ENCODE data around the gene CD164. TPM values are rescaled to one million over a fixed set of nuclear protein-coding genes. Genes with fewer than 3 reads are reported as not detected.

Gene CD164
- total and polyA plus RNA-seq, 7 donors: 142 to 192 (median 177) TPM

DNA sequence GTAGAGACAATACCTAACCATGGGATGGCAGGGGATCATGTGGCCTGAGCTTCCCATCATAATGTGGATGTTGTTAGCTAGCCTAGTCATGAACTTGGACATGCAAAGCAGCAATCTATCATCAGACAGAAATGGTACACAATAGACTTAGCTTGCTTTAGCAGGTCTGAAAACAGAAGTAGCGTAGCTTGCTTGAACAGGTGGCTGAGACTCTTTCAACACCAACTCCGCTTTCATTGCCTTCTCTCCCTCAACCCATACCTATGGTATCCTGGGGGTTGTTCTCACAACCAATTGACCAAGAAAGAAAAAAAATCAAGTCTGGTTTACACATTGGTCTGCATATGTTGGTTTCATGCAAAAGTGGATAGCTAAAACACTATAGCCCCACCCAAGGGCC is 23.0 kb downstream of the CD164 start:
- 96 to 99% methylated on average over 2 of the region's 2 CpGs for WGBS, 2 donors
- Histone ChIP-seq H3K36me3 (peaks cover 0 to 63% (median 18%) of the 10 kb centered on the region in 4 donors), H3K4me1 (no peaks in the 10 kb centered on the region), H3K27me3 (no peaks in the 10 kb centered on the region), H3K27ac (no peak overlapping the region), H3K9me3 (peaks cover 0 to 3% (median 0%) of the 10 kb centered on the region in 4 donors), H3K4me3 (no peak overlapping the region)
- TF ChIP-seq POLR2AphosphoS5 (IDR thresholded peaks at IDR 0.05) (no peak), EP300 (IDR thresholded peaks at IDR 0.05) (no peak), POLR2A (IDR thresholded peaks at IDR 0.05) (no peak)
- intact Hi-C loops (cut with DNase I): no loop called here
- no peak for DNase-seq

DNA sequence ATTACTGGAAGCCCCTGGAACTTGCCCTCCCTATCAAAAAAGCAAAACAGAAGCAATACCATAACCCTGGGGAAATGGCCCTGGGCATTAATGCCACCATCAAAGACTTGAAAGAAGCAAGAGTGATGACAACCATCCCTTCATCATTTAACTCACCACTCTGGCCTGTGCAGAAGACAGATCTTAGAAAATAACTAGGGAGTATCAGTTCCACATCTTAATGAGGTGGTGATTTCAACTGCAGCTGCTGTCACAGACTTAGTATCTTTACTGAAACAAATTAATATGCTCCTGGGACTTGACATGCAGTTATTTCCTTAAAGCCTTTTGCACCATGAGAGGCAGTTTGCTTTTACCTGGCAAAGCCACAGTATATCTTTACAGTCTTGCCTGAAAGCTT is 24.1 kb downstream of the CD164 start:
- H3K36me3 ChIP-seq: peaks cover 0 to 57% (median 18%) of the 10 kb centered on the region in 4 donors
- no peak overlapping the region for H3K27ac ChIP-seq
- H3K4me1 ChIP-seq: no peaks in the 10 kb centered on the region
- TF ChIP-seq CTCF (IDR thresholded peaks at IDR 0.05) (no peak), POLR2AphosphoS5 (IDR thresholded peaks at IDR 0.05) (no peak), POLR2A (IDR thresholded peaks at IDR 0.05) (no peak), EP300 (IDR thresholded peaks at IDR 0.05) (no peak)
- no peaks in the 10 kb centered on the region for H3K27me3 ChIP-seq
- DNase-seq: no peak
- intact Hi-C loops (cut with DNase I): no loop called here
- H3K9me3 ChIP-seq: peaks cover 0 to 3% (median 0%) of the 10 kb centered on the region in 4 donors
- H3K4me3 ChIP-seq: no peak overlapping the region

GRCh38 chr6:109356237-109356636 is 26.0 kb downstream of the CD164 start:
- 97 to 99% methylated on average over 3 of the region's 3 CpGs for WGBS, 2 donors
- intact Hi-C loops (cut with DNase I): no loop called here
- no peak for TF ChIP-seq CTCF (IDR thresholded peaks at IDR 0.05)
- no peak for TF ChIP-seq EP300 (IDR thresholded peaks at IDR 0.05)
- no peak for TF ChIP-seq POLR2AphosphoS5 (IDR thresholded peaks at IDR 0.05)
- TF ChIP-seq POLR2A (IDR thresholded peaks at IDR 0.05): no peak

GRCh38 chr6:109351231-109352130 is 30.8 kb downstream of the CD164 start:
- H3K4me3 ChIP-seq: no peak overlapping the region
- H3K36me3 ChIP-seq: peaks cover 0 to 22% (median 0%) of the 10 kb centered on the region in 4 donors
- peaks cover 0 to 2% (median 0%) of the 10 kb centered on the region in 4 donors for H3K9me3 ChIP-seq
- DNase-seq: no peak
- intact Hi-C loops (cut with DNase I): no loop called here
- no peak overlapping the region for H3K27ac ChIP-seq
- no peaks in the 10 kb centered on the region for H3K27me3 ChIP-seq
- peaks cover 0 to 11% (median 8%) of the 10 kb centered on the region in 4 donors for H3K4me1 ChIP-seq
- TF ChIP-seq POLR2AphosphoS5 (IDR thresholded peaks at IDR 0.05) (no peak), CTCF (IDR thresholded peaks at IDR 0.05) (no peak), EP300 (IDR thresholded peaks at IDR 0.05) (no peak), POLR2A (IDR thresholded peaks at IDR 0.05) (no peak)
- WGBS, 2 donors: 81 to 89% methylated on average over 5 of the region's 5 CpGs

More at GRCh38 chr6:109356237-109356636, 26.0 kb downstream of the CD164 start:
- Histone ChIP-seq H3K9me3 (peaks cover 0 to 3% (median 0%) of the 10 kb centered on the region in 4 donors), H3K27me3 (no peaks in the 10 kb centered on the region), H3K4me3 (no peak overlapping the region), H3K27ac (no peak overlapping the region), H3K36me3 (peaks cover 0 to 44% (median 13%) of the 10 kb centered on the region in 4 donors), H3K4me1 (no peaks in the 10 kb centered on the region)
- no peak for DNase-seq

- Histone ChIP-seq H3K27me3 (no peaks in the 10 kb centered on the region), H3K27ac (no peak overlapping the region), H3K4me1 (peaks cover 0 to 11% (median 8%) of the 10 kb centered on the region in 4 donors), H3K36me3 (peaks cover 0 to 5% (median 0%) of the 10 kb centered on the region in 4 donors), H3K4me3 (no peak overlapping the region), H3K9me3 (no peaks in the 10 kb centered on the region)
- intact Hi-C loops (cut with DNase I): no loop called here
- 15 to 54% methylated on average over 3 of the region's 3 CpGs for WGBS, 2 donors
- TF ChIP-seq EP300 (IDR thresholded peaks at IDR 0.05) (no peak), POLR2AphosphoS5 (IDR thresholded peaks at IDR 0.05) (peak in 1 of 4 donors; percentile 32)
- DNase-seq: no peak
Observed at GRCh38 chr6:109349419-109349987, 32.8 kb downstream of the CD164 start.

All from sigmoid colon (tissue), 7 donors.